ENCODE data around the gene EIF3I.

Gene EIF3I

DNA sequence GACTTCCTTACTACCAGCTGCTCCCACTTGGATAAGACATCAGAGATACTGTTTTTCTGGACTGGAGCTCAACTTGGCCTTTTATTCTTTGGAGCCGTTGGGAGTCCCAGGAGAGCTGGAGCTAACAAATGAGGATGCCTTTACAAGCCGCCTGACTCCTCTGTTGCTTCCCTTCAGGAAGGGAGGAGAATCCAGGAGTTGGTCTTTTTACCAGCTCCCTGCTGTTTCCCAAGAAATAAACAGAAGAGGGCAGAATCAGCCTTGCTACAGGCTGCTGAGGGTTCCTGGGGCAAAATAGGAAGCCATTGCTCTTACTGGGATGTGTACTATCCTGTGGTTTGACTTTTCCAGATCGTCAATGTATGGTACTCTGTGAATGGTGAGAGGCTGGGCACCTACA lies 1.5 kb downstream of the EIF3I start:
- Histone ChIP-seq H3K79me2 (ENCODE audit: low read length) (peaks cover 21% of the 10 kb centered on the region), H3K4me1 (ENCODE audit: low read length) (peaks cover 11% of the 10 kb centered on the region), H3K27ac (ENCODE audit: low read length) (no peak overlapping the region), H3K4me3 (ENCODE audit: low read length) (peak overlapping the region; percentile 87; the same call in 1 of the 2 replicates), H3K9me3 (ENCODE audit: insufficient read depth, low read length) (no peaks in the 10 kb centered on the region), H3K27me3 (ENCODE audit: low read depth, low read length) (no peaks in the 10 kb centered on the region), H3K9ac (ENCODE audit: low read length) (no peak overlapping the region), H3K36me3 (replicated peaks; ENCODE audit: low read depth, low read length) (peaks cover 8% of the 10 kb centered on the region), H3K4me2 (ENCODE audit: low read length) (peak overlapping the region; percentile 77; the same call in 1 of the 2 replicates), H4K20me1 (ENCODE audit: insufficient read depth, low read length) (no peaks in the 10 kb centered on the region), H2AFZ (ENCODE audit: low read depth, low read length) (no peak overlapping the region)
- TF ChIP-seq, protein P1, sequence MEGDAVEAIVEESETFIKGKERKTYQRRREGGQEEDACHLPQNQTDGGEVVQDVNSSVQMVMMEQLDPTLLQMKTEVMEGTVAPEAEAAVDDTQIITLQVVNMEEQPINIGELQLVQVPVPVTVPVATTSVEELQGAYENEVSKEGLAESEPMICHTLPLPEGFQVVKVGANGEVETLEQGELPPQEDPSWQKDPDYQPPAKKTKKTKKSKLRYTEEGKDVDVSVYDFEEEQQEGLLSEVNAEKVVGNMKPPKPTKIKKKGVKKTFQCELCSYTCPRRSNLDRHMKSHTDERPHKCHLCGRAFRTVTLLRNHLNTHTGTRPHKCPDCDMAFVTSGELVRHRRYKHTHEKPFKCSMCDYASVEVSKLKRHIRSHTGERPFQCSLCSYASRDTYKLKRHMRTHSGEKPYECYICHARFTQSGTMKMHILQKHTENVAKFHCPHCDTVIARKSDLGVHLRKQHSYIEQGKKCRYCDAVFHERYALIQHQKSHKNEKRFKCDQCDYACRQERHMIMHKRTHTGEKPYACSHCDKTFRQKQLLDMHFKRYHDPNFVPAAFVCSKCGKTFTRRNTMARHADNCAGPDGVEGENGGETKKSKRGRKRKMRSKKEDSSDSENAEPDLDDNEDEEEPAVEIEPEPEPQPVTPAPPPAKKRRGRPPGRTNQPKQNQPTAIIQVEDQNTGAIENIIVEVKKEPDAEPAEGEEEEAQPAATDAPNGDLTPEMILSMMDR (IDR thresholded peaks at IDR 0.05; ENCODE audit: low read depth, low read length), result no peak
- TF ChIP-seq EZH2phosphoT487 (IDR thresholded peaks at IDR 0.05; ENCODE audit: low read depth), result no peak

DNA sequence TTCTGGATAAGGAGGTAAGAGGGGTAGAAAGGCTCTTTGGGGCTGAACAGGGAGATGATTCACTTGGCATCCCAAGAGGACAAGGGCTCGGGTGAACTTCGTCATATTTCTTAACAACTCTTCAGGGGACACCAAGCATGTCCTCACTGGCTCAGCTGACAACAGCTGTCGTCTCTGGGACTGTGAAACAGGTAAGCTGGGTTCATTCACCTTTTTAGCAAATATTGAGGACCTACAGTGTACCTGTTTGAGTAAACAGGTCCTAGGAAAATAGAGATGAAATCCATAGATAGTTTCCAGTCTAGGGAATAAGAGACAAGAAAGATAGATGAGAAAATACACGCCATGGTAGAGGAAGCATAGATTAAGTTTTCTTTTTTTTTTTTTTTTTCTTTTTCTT lies 2.1 kb downstream of the EIF3I start:
- Histone ChIP-seq H3K9me3 (ENCODE audit: insufficient read depth, low read length) (no peaks in the 10 kb centered on the region), H3K4me2 (ENCODE audit: low read length) (no peak overlapping the region), H3K27ac (ENCODE audit: low read length) (no peak overlapping the region), H3K4me1 (ENCODE audit: low read length) (peaks cover 11% of the 10 kb centered on the region), H3K9ac (ENCODE audit: low read length) (no peak overlapping the region), H3K27me3 (ENCODE audit: low read depth, low read length) (no peaks in the 10 kb centered on the region), H4K20me1 (ENCODE audit: insufficient read depth, low read length) (no peaks in the 10 kb centered on the region), H3K79me2 (ENCODE audit: low read length) (peaks cover 21% of the 10 kb centered on the region), H3K4me3 (ENCODE audit: low read length) (no peak overlapping the region), H2AFZ (ENCODE audit: low read depth, low read length) (no peak overlapping the region), H3K36me3 (replicated peaks; ENCODE audit: low read depth, low read length) (peaks cover 11% of the 10 kb centered on the region)
- TF ChIP-seq, protein P1 (IDR thresholded peaks at IDR 0.05; ENCODE audit: low read depth, low read length), result no peak
- no peak for TF ChIP-seq EZH2phosphoT487 (IDR thresholded peaks at IDR 0.05; ENCODE audit: low read depth)

DNA sequence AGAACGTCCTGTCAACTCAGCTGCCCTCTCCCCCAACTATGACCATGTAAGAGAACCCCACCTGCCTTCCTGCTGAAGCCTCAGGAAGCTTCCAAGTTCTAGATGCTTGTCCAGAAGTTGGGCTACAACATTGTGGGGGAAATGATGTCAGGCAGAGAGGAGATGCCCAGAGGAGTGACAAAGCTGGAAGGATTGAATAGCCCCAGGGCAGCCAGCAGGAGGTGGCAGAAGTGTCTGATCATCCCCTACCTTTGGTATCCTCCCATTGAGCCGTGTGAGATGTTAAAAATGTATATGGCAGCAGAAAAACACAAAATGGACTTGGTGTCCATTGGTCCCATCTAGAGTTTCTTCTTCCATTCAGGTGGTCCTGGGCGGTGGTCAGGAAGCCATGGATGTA lies 6.6 kb downstream of the EIF3I start:
- Histone ChIP-seq H3K27me3 (ENCODE audit: low read depth, low read length) (no peaks in the 10 kb centered on the region), H4K20me1 (ENCODE audit: insufficient read depth, low read length) (no peaks in the 10 kb centered on the region), H3K79me2 (ENCODE audit: low read length) (peaks cover 6% of the 10 kb centered on the region), H2AFZ (ENCODE audit: low read depth, low read length) (no peak overlapping the region), H3K36me3 (replicated peaks; ENCODE audit: low read depth, low read length) (peaks cover 11% of the 10 kb centered on the region), H3K9me3 (ENCODE audit: insufficient read depth, low read length) (no peaks in the 10 kb centered on the region), H3K27ac (ENCODE audit: low read length) (no peak overlapping the region), H3K9ac (ENCODE audit: low read length) (no peak overlapping the region), H3K4me1 (ENCODE audit: low read length) (no peaks in the 10 kb centered on the region), H3K4me2 (ENCODE audit: low read length) (no peak overlapping the region), H3K4me3 (ENCODE audit: low read length) (no peak overlapping the region)
- no peak for TF ChIP-seq EZH2phosphoT487 (IDR thresholded peaks at IDR 0.05; ENCODE audit: low read depth)
- TF ChIP-seq, protein P1 (IDR thresholded peaks at IDR 0.05; ENCODE audit: low read depth, low read length), result no peak

GRCh38 chr1:32231843-32232432 lies 9.7 kb downstream of the EIF3I start:
- TF ChIP-seq, protein P1 (IDR thresholded peaks at IDR 0.05; ENCODE audit: low read depth, low read length), result no peak
- no peak for TF ChIP-seq EZH2phosphoT487 (IDR thresholded peaks at IDR 0.05; ENCODE audit: low read depth)
- peaks cover 11% of the 10 kb centered on the region for H3K36me3 ChIP-seq (replicated peaks; ENCODE audit: low read depth, low read length)
- H3K27ac ChIP-seq (ENCODE audit: low read length), result no peak overlapping the region

More at GRCh38 chr1:32231843-32232432, 9.7 kb downstream of the EIF3I start:
- H3K4me2 ChIP-seq (ENCODE audit: low read length), result no peak overlapping the region
- no peaks in the 10 kb centered on the region for H3K79me2 ChIP-seq (ENCODE audit: low read length)
- H3K27me3 ChIP-seq (ENCODE audit: low read depth, low read length), result no peaks in the 10 kb centered on the region
- H3K9ac ChIP-seq (ENCODE audit: low read length), result no peak overlapping the region
- H3K4me3 ChIP-seq (ENCODE audit: low read length), result no peak overlapping the region
- H4K20me1 ChIP-seq (ENCODE audit: insufficient read depth, low read length), result no peaks in the 10 kb centered on the region
- H3K9me3 ChIP-seq (ENCODE audit: insufficient read depth, low read length), result no peaks in the 10 kb centered on the region
- no peak overlapping the region for H2AFZ ChIP-seq (ENCODE audit: low read depth, low read length)
- no peaks in the 10 kb centered on the region for H3K4me1 ChIP-seq (ENCODE audit: low read length)

Measured in OCI-LY3 (cell line).